ENCODE measurements around the gene WDFY2.

WDFY2 gene

DNA sequence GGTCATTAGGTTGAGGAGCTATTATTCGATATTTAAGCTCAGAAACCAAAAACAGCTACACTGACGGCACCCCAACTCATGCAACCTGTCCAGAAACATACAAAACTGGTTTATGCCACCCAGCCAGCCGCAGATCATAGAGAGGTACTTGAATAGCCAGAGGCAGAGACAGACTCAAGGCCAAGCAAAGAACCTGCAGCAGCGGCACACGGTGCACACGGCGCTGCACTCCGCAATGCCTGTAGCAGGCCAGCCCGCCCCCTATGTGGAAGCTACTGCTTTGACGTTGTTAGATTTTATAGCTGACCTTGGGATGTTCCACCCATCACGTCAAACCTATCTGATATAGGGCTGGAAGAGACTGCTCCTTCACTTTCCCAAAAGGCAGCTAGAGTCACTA lies 231.6 kb downstream of the WDFY2 start:
- Histone ChIP-seq H3K27ac (no peak overlapping the region), H3K4me3 (ENCODE audit: low read depth, low read length) (no peak overlapping the region), H3K27me3 (replicated peaks) (no peaks in the 10 kb centered on the region), H3K36me3 (replicated peaks) (no peaks in the 10 kb centered on the region)
- in situ Hi-C loops (cut with HindIII; ENCODE audit: low pct_ligation_motif_present, low sequenced_read_pairs): no loop called here
- DNase-seq: no peak
- TF ChIP-seq CTCF (IDR thresholded peaks at IDR 0.05; ENCODE audit: low read depth, low read length, missing control alignments): no peak

- Histone ChIP-seq H3K27ac (no peak overlapping the region), H3K4me3 (ENCODE audit: low read depth, low read length) (no peak overlapping the region), H3K27me3 (replicated peaks) (no peaks in the 10 kb centered on the region), H3K36me3 (replicated peaks) (no peaks in the 10 kb centered on the region)
- no peak for DNase-seq
- no peak for TF ChIP-seq CTCF (IDR thresholded peaks at IDR 0.05; ENCODE audit: low read depth, low read length, missing control alignments)
- in situ Hi-C loops (cut with HindIII; ENCODE audit: low pct_ligation_motif_present, low sequenced_read_pairs): no loop called here
Measured at GRCh38 chr13:51816604-51817249, 232.5 kb downstream of the WDFY2 start.
